Stimulated activated CD8-positive, alpha-beta memory T cell treated with anti-CD3 and anti-CD28 coated beads, Interleukin-7, amount 100 ng/mL, for 24 hours (primary cell): Measurements from ENCODE around the gene PSD4.

Experiments
- DNase-seq: peaks from one replicate; pipeline ENCODE4 v3.0.0-alpha.2; 2020; ENCODE audit warnings: low read depth

Gene PSD4

DNA sequence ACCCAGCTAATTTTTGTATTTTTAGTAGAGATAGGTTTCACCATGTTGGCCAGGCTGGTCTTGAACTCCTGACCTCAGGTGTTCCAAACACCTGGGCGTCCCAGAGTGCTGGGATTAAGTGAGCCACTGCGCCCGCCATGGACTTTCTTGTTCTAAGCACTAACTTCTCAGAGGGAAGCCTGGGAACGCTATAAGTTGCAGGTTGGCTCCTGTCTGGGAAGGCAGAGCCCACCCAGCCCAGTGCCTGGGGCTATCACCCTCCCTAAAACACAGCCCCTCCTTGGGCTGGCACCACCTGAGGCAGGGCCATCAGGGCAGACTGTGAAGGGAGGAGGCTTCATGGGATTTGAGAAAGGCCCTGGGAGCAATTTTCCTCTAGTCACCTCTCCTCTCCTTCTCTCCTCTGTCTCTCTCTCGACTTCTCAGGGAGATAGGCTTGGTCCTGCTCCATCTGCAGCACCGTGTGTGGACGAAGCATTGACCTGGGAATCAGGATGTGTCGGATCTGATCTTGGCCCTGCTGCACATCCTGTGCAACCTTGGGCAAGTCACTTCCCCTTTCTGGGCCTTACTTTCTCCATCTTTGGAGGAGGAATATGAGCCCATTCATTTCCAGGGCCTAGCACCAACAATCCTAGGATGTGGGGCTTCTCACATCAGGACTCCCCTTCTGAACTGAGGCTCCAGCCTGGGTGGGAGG lies 10.9 kb downstream of the PSD4 start:
- DNase-seq, result no peak

DNA sequence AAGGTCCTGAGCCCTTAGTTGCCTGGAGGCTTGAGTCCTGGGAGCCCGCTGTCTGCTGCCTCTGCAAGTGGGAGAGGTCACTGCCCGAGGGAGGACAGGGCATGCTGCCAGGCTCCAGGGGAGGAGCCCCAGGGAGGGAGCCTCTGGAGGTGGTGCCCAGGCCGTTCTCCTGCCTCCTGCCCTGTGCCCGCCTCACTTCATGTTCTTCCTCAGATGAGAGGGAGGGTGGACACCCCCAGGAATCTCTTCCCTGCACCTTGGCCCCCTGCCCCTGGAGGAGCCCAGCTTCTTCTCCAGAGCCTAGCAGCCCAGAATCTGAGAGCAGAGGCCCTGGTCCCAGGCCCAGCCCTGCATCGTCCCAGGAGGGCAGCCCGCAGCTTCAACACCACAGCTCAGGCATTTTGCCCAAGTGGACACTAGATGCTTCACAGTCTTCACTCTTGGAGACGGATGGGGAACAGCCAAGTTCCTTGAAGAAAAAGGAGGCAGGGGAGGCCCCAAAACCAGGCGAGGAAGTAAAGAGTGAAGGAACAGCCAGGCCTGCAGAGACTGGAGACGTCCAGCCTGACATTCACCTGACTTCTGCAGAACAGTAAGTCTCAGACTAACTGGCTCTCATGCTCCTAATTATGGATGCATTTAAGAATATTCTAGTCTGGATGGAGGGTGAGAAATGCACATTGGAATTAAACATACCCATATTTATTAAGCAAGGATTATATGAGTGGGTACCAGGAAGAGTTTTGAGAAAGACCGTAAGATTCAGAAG lies 12.1 kb downstream of the PSD4 start:
- DNase-seq, result no peak

- DNase-seq, result no peak
These were observed 12.6 kb downstream of the PSD4 start for GRCh38 chr2:113186433-113186796.

DNA sequence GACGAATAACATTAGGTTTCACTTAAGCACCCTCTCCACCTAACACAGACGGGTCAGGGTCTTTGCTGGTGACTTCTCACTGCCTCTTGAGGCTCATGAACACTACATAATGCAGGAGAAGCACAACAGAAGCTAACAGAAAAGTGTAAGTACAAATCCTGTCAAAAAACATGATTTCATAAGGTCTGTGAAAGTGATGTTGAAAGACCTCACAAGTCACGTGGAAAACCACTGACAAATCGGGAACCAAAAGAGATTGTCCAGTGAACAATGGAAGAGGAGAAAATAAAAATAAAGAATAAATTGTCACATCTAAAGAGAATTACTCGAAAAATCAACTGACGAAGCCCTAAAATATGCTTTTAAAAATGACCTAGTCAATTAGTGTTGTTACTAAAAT lies 14.0 kb downstream of the PSD4 start:
- DNase-seq, result no peak

- no peak for DNase-seq
These were observed 17.1 kb downstream of the PSD4 start for GRCh38 chr2:113190871-113191270.

GRCh38 chr2:113192459-113193100 lies 18.8 kb downstream of the PSD4 start:
- no peak for DNase-seq

DNA sequence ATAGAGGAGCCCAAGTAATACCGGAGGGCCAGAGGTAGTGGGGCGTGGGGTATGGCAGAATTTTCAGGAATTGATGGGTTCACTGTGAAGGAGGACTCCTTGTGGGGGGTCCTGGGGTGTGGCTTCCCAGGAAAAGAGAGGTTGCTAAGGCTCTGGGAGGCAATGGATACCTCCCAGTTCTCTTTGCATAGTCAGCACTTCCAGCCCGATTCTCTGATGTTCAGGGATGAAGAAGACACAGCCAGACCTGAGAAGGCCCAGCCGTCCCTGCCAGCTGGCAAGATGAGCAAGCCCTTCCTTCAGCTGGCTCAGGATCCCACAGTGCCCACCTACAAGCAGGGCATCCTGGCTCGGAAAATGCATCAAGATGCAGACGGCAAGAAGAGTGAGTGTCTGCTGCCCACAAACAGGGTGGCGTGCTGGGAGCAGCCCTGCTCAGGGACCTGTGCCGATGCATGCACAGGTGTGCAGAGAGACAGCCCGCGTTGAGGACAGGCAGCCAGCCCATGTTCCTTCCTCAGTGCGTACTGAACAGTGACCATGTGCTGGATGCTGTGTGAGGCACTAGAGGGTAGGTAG lies 22.2 kb downstream of the PSD4 start:
- DNase-seq, result no peak

DNA sequence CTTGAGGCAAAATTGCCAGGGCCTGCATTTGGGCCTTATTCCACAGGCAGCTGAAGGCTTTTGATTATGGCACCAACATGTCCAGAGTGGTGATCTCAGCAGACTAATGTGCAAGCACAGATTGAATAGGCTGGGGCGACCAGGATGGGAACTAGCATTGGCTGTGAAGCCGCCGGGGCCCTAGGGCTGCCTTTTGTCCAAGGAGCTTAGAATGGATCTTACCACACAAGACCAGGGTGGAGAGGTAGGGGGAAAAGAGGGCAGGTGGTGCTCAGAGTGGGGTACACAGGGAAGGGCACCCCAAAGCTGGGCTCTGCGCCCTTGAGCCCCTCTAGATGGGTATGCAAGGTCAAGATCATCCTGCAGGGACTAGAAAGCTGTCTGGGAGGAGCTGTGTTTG lies 23.1 kb downstream of the PSD4 start:
- no peak for DNase-seq

- DNase-seq, result no peak
These were observed 23.7 kb downstream of the PSD4 start for GRCh38 chr2:113197347-113198047.

GRCh38 chr2:113198048-113198789 lies 24.4 kb downstream of the PSD4 start:
- DNase-seq, result no peak

DNA sequence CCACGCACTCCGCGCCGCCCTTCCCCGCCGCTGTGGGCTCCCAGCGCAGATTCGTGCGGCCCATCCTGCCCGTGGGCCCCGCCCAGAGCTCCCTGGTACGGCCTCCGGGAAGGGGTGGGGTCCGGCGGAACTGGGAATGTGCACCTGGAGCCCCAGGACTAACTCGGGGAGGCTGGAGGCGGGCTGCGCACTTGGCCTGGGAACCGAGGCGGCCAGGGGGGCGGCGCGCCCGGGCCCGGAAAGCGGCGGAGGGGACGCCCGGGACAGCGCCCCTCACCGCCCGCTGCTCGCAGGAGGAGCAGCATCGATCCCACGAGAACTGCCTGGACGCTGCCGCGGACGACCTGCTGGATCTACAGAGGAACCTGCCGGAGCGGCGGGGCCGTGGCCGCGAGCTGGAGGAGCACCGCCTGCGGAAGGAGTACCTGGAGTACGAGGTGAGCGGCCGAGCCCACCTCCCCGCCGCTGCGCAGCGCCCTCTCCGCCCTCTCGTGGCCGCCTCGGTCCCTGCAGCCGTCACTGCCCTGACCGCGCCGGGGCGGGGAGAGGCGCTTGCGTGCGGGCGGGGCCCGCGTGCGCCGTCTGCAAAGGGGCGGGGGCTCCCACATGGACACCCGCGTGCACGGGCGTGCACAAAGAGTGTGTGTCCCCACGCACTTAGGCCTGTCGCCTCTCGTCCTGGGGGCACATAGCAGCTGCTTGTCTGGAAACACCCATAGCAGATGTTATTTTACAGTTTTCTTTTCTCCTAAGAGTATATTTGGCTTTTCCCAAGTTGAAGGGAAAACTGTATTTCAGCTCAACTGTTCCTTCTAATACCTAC lies 25.2 kb downstream of the PSD4 start:
- DNase-seq, result peak; percentile 63

GRCh38 chr2:113200236-113200635 lies 26.5 kb downstream of the PSD4 start:
- no peak for DNase-seq

DNA sequence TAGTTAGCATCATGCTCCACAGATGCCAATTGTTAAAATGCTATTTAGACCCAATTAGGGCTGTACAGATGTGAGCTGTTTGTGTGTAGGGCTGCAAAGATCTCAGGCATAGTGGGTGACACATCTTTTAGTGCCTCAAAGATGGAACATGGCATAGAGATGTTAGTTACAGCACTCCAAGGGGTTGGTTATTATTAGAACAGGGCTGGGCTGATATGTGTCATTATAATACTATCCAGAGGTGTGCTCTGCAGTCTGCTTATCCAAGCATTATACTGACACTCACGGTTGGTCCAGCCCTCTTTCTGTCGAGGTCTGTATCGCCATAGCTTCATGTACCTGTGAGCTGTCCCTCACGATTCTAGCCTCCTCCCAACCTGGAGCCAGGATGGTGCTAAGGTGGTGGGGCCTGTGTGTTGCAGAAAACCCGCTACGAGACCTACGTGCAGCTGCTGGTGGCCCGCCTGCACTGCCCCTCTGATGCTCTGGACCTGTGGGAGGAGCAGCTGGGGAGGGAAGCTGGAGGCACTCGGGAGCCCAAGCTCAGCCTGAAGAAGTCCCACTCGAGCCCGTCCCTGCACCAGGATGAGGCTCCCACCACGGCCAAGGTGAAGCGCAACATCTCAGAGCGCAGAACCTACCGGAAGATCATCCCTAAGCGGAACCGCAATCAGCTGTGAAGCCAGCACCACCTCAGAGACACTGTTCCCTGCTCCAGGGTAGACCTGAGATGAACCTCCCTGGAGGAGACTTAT lies 27.1 kb downstream of the PSD4 start:
- DNase-seq, result no peak

GRCh38 chr2:113201496-113202304 lies 27.9 kb downstream of the PSD4 start:
- no peak for DNase-seq

- no peak for DNase-seq
These were observed 28.8 kb downstream of the PSD4 start for GRCh38 chr2:113202305-113203216.

GRCh38 chr2:113203217-113203530 lies 29.4 kb downstream of the PSD4 start:
- no peak for DNase-seq

DNA sequence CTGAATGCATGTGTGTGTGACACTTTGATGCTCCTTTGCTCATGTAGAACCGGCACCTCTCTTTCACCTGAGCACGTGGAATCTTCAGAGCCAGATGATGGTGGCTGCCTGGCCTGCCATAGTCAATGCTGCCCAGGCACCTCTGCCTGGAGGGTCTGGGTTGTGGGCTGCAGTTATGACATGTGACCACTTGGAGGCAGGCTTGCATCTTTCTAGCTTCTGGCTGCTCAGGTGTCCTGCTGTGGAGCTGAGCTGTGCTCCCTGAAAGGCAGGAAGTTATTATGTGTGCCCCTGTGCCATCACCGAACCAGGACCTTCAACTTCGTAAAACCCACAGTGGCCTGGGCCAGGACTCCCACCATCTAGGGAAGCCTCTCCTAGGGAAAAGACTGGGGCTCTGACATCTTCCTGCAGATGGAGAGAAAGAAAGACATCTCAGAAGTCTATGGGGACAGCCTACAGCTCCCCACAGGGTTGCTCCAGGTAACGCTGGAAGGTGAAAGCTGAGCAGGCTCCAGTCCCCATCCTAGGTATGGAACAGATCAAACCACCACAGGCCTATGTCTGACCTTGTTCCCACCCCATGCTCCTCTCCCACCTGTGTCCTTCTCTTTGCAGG lies 30.2 kb downstream of the PSD4 start:
- DNase-seq, result peak; percentile 50

GRCh38 chr2:113206251-113206650 lies 32.5 kb downstream of the PSD4 start:
- no peak for DNase-seq
